Activated T-cell treated with anti-CD3 and anti-CD28 coated beads, Interleukin-2, amount 50 U/mL, for 24 hours (primary cell): ENCODE measurements around the gene PBRM1.
"Not testable (repeated sequence)": the region's sequence is repeated elsewhere in the genome, so short reads cannot be mapped to it uniquely, and the experiment has no call there.

ENCODE experiments used
- DNase-seq: peaks from one replicate; pipeline ENCODE4 v3.0.0-alpha.2; 2020
- H3K27ac Mint-ChIP-seq: 2 replicates; pipeline ENCODE4 v1.8.0; 2020; ENCODE audit warnings: mild to moderate bottlenecking, mixed read lengths
- H3K27me3 Mint-ChIP-seq: 2 replicates; pipeline ENCODE4 v1.8.0; 2020; ENCODE audit warnings: mixed read lengths
- H3K36me3 Mint-ChIP-seq: 2 replicates; pipeline ENCODE4 v1.8.0; 2020; ENCODE audit warnings: low read depth, mixed read lengths
- H3K4me1 Mint-ChIP-seq: 2 replicates; pipeline ENCODE4 v1.8.0; 2020; ENCODE audit warnings: low read depth, mixed read lengths
- H3K4me3 Mint-ChIP-seq: 2 replicates; pipeline ENCODE4 v1.8.0; 2020; ENCODE audit warnings: mild to moderate bottlenecking, moderate library complexity, mixed read lengths
- H3K9me3 Mint-ChIP-seq: 2 replicates; pipeline ENCODE4 v1.8.0; 2020; ENCODE audit warnings: mixed read lengths

The PBRM1 gene

DNA sequence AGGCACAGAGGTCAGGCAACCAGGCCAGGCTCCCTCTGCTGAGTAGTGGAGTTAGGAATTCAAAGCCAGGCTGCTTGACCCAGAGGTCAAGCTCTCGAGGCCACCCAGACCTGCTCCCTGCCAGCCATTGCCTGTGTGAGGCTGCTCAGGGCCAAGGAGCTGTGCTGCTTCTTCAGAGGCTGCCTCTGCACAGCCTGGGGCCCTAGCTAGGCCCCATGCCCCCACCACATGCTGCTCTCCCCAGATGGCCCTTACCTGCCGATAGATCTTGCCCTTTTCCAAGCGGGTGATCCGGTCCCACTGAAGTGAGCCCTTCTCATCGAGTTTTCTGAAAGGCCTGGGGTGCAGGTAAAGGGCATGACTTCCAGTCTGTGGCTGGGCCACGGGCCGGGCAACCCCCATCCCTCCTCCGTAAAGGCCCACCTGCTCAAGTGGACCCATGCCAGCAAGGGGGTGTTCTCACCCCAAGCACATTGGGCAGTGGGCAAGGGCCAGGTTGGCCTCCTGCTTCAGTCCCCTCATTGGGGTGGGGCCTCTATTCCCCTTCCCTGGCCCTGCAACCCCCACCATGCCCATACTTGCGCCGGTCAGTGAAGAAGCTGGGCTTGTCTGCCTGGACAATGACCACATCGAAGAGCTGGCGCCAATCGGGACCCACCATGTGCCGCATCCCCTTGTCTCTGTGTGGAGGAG is 158.5 kb downstream of the PBRM1 start:
- no peak overlapping the region for H3K27ac Mint-ChIP-seq
- DNase-seq: no peak
- peaks cover 2% of the 10 kb centered on the region for H3K4me1 Mint-ChIP-seq
- H3K9me3 Mint-ChIP-seq: no peaks in the 10 kb centered on the region
- H3K36me3 Mint-ChIP-seq: peaks cover 47% of the 10 kb centered on the region
- H3K27me3 Mint-ChIP-seq: no peaks in the 10 kb centered on the region
- H3K4me3 Mint-ChIP-seq: no peak overlapping the region

DNA sequence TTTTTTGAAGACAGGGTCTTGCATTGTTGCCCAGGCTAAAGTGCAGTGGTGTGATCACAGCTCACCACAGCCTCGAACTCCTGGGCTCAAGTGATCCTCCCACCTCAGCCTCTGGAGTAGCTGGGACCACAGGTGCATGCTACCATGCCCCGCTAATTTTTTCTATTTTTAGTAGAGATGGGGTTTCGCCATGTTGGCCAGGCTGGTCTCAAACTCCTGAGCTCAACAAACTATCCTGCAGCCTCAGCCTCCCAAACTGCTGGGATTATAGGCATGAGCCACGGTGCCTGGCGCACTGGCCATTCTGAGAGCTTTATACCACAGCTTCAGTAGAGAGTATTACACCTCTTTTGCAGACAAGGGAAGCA is 159.1 kb downstream of the PBRM1 start:
- DNase-seq, H3K4me3 Mint-ChIP-seq, H3K4me1 Mint-ChIP-seq, H3K27ac Mint-ChIP-seq, H3K9me3 Mint-ChIP-seq, H3K27me3 Mint-ChIP-seq: not testable (repeated sequence)
- H3K36me3 Mint-ChIP-seq: peaks cover 47% of the 10 kb centered on the region

DNA sequence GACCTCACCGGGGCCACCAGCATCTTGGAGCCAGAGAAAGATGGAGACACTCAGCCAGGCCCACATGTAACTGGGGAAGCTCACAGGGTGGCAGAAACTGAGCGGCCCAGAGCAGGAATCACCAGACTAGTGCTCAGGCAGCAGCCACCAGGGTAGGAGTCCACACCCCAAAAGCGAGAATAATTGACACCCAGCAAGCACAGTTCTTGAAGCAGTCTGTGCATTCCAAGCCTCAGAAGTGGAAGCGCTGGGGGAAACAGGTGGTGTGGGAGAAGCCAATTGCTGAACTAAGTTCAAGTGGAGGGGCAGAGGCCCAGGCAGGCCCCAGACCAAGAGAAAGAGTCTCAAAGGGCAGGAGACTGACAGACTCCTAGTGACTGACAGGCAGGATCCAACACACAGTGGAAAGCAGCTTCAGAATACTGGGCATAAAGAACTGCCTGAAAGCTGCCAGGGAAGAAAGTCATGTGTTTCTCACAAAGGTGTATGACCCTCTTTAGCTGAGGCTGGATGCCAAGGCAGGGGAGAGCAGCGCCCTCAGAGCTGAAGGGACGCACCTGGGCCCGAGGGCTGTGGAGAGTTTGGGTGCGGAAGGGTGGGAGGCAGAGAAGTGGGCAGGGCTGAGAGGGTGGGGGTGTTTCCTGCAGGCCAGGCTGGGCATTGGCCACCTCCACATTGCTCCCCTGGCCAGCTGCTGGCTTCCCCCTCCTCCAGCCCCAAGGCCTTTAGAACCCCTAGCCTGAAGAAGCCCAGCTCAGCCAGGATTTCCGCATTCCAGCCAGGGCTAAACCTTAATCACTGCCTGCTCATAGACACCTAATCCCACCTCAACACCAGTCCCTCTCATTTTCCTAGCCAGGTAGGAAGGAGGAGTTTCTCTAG is 159.8 kb downstream of the PBRM1 start:
- no peak for DNase-seq
- Mint-ChIP-seq H3K9me3 (no peaks in the 10 kb centered on the region), H3K27me3 (no peaks in the 10 kb centered on the region), H3K4me3 (no peak overlapping the region), H3K27ac (peak overlapping the region; percentile 31), H3K4me1 (no peaks in the 10 kb centered on the region), H3K36me3 (peaks cover 47% of the 10 kb centered on the region)

GRCh38 chr3:52524752-52525679 is 160.7 kb downstream of the PBRM1 start:
- no peak overlapping the region for H3K4me3 Mint-ChIP-seq
- no peaks in the 10 kb centered on the region for H3K27me3 Mint-ChIP-seq
- no peak overlapping the region for H3K27ac Mint-ChIP-seq
- H3K36me3 Mint-ChIP-seq: peaks cover 45% of the 10 kb centered on the region
- DNase-seq: no peak
- H3K4me1 Mint-ChIP-seq: no peaks in the 10 kb centered on the region
- H3K9me3 Mint-ChIP-seq: no peaks in the 10 kb centered on the region

DNA sequence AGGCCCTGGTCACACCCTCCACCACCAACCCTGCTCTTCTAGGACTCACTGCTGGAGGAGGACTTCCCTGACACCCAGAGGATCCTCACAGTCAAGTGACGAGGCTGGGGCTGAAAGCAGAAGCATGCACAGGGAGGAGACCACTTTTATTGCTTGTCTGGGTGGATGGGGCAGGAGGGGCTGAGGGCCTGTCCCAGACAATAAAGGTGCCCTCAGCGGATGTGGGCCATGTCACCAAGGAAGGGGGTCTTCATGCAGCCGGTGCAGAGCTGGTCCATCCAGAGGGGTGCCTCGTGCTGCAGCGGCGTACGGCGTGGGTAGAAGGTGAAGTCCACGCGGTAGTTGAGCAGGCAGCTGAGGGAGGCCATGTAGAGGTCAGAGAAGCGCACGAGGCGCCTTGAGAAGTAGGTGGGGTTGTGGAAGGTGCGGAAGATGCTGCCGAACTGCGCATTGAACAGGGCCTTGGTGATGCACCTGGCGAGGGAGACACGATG is 161.4 kb downstream of the PBRM1 start:
- DNase-seq: no peak
- Mint-ChIP-seq H3K27ac (no peak overlapping the region), H3K27me3 (no peaks in the 10 kb centered on the region), H3K4me3 (no peak overlapping the region), H3K9me3 (no peaks in the 10 kb centered on the region), H3K36me3 (peaks cover 45% of the 10 kb centered on the region), H3K4me1 (no peaks in the 10 kb centered on the region)

GRCh38 chr3:52523386-52524257 is 162.1 kb downstream of the PBRM1 start:
- H3K27ac Mint-ChIP-seq: no peak overlapping the region
- no peak for DNase-seq
- H3K36me3 Mint-ChIP-seq: peaks cover 39% of the 10 kb centered on the region
- H3K27me3 Mint-ChIP-seq: no peaks in the 10 kb centered on the region
- H3K9me3 Mint-ChIP-seq: no peaks in the 10 kb centered on the region
- H3K4me3 Mint-ChIP-seq: no peak overlapping the region
- H3K4me1 Mint-ChIP-seq: no peaks in the 10 kb centered on the region

GRCh38 chr3:52522651-52523251 is 163.0 kb downstream of the PBRM1 start:
- no peaks in the 10 kb centered on the region for H3K4me1 Mint-ChIP-seq
- no peak overlapping the region for H3K4me3 Mint-ChIP-seq
- H3K27ac Mint-ChIP-seq: no peak overlapping the region
- H3K9me3 Mint-ChIP-seq: no peaks in the 10 kb centered on the region
- H3K36me3 Mint-ChIP-seq: peaks cover 32% of the 10 kb centered on the region
- no peak for DNase-seq
- H3K27me3 Mint-ChIP-seq: no peaks in the 10 kb centered on the region

- Mint-ChIP-seq H3K27me3 (no peaks in the 10 kb centered on the region), H3K9me3 (no peaks in the 10 kb centered on the region), H3K27ac (no peak overlapping the region), H3K36me3 (peaks cover 25% of the 10 kb centered on the region), H3K4me1 (no peaks in the 10 kb centered on the region), H3K4me3 (no peak overlapping the region)
- no peak for DNase-seq
Observed at GRCh38 chr3:52521881-52522650, 163.6 kb downstream of the PBRM1 start.

- H3K4me3 Mint-ChIP-seq: no peak overlapping the region
- no peaks in the 10 kb centered on the region for H3K4me1 Mint-ChIP-seq
- no peaks in the 10 kb centered on the region for H3K27me3 Mint-ChIP-seq
- no peak for DNase-seq
- H3K36me3 Mint-ChIP-seq: peaks cover 20% of the 10 kb centered on the region
- no peaks in the 10 kb centered on the region for H3K9me3 Mint-ChIP-seq
- no peak overlapping the region for H3K27ac Mint-ChIP-seq
Observed at GRCh38 chr3:52521488-52521824, 164.3 kb downstream of the PBRM1 start.

DNA sequence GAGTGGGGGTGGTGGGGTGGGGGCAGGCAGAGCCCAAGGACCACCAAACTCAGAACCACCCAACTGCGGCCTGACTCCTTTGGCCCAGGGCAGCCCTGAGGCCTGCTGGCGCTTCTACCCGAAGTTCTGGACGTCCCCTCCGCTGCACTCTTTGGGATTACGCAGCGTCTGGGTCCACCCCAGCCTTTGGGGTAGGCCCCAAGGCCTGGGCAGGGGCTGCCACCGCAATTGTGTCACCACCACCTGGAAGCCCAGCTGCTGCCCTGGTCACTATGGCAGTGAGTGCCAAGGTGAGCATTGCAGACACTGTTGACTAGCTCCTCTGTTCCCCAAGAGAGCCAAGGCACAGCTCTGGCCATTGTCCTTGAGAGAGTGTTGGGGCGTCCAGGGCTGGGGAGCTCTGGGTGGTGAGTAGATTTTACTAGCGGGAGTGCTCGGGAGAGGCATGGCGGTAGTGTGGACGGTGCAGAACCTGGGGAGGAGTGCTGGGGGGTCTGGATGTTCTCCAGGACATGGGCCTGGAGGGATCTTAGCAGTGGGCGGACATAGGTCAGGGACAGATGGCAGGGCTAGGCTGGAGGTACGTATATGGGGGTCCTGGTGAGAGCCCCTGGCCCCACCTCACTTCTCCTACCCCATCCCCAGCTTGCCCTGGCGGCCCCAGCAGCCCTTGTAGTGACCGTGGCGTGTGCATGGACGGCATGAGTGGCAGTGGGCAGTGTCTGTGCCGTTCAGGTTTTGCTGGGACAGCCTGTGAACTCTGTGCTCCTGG is 164.8 kb downstream of the PBRM1 start:
- no peak overlapping the region for H3K27ac Mint-ChIP-seq
- H3K4me3 Mint-ChIP-seq: no peak overlapping the region
- no peak for DNase-seq
- no peaks in the 10 kb centered on the region for H3K27me3 Mint-ChIP-seq
- H3K36me3 Mint-ChIP-seq: peaks cover 16% of the 10 kb centered on the region
- H3K4me1 Mint-ChIP-seq: no peaks in the 10 kb centered on the region
- H3K9me3 Mint-ChIP-seq: no peaks in the 10 kb centered on the region

DNA sequence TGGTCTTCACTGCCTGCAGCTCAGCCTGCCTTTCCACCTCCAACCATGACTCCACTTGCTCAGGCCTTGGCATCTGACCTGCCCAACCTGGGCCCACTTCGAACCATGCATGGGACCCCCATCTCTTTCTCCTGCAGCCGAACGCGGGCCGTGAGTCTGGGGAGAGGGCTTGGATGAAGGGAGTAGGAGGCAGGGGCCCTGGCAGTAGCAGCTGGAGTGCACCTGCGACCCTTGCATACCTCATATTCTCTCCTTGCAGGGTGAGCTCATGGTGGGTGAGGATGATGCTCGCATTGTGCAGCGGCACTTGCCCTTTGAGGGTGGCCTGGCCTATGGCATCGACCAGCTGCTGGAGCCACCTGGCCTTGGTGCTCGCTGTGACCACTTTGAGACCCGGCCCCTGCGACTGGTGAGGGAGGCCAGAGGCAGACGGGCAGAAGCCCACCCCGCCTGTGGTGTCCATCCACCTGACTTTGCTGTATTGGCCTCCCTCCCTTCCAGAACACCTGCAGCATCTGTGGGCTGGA is 165.5 kb downstream of the PBRM1 start:
- no peak overlapping the region for H3K4me3 Mint-ChIP-seq
- DNase-seq: no peak
- H3K27ac Mint-ChIP-seq: no peak overlapping the region
- peaks cover 10% of the 10 kb centered on the region for H3K36me3 Mint-ChIP-seq
- H3K9me3 Mint-ChIP-seq: no peaks in the 10 kb centered on the region
- no peaks in the 10 kb centered on the region for H3K4me1 Mint-ChIP-seq
- no peaks in the 10 kb centered on the region for H3K27me3 Mint-ChIP-seq

GRCh38 chr3:52519445-52520140 is 166.1 kb downstream of the PBRM1 start:
- no peak for DNase-seq
- Mint-ChIP-seq H3K4me1 (no peaks in the 10 kb centered on the region), H3K27ac (no peak overlapping the region), H3K36me3 (peaks cover 9% of the 10 kb centered on the region), H3K27me3 (no peaks in the 10 kb centered on the region), H3K9me3 (no peaks in the 10 kb centered on the region), H3K4me3 (no peak overlapping the region)
